Activated CD4-positive, alpha-beta T cell treated with anti-CD3 and anti-CD28 coated beads for 36 hours (primary cell): ENCODE data around the gene KRTAP4-3. TPM values are rescaled to one million over a fixed set of nuclear protein-coding genes. Genes with fewer than 3 reads are reported as not detected.
A peak's percentile ranks its signal among the peaks of the same experiment; 100 is the strongest.
"Not testable (repeated sequence)": the region's sequence is repeated elsewhere in the genome, so short reads cannot be mapped to it uniquely, and the experiment has no call there.

Source experiments
- ATAC-seq: fragments of 200-7000 bp; cut with Tn5 transposase; one replicate; pipeline ENCODE4 v1.10.0; 2021; ENCODE audit warnings: mild to moderate bottlenecking, moderate library complexity
- CTCF ChIA-PET: fragments of 350-600 bp; sonication (Branson Sonifier 250); formaldehyde crosslinking; loops from one replicate; lab custom pipeline; 2021; ENCODE audit warnings: antibody characterized with exemption; lab: Charles Lee
- POLR2A ChIA-PET: fragments of 350-600 bp; sonication (Branson Sonifier 250); formaldehyde crosslinking; loops from one replicate; lab custom pipeline; 2021; ENCODE audit warnings: antibody characterized with exemption, inconsistent platforms; lab: Charles Lee
- DNase-seq: peaks from one replicate; pipeline ENCODE4 v3.0.0-alpha.2; 2020
- H3K27ac Mint-ChIP-seq: one replicate; pipeline ENCODE4 v1.8.0; 2021; ENCODE audit warnings: mixed read lengths
- H3K27me3 Mint-ChIP-seq: one replicate; pipeline ENCODE4 v1.8.0; 2021; ENCODE audit warnings: mixed read lengths
- H3K36me3 Mint-ChIP-seq: one replicate; pipeline ENCODE4 v1.8.0; 2021; ENCODE audit warnings: low read depth, mixed read lengths
- H3K4me1 Mint-ChIP-seq: one replicate; pipeline ENCODE4 v1.8.0; 2021; ENCODE audit warnings: mixed read lengths
- H3K4me3 Mint-ChIP-seq: one replicate; pipeline ENCODE4 v1.8.0; 2021; ENCODE audit warnings: mild to moderate bottlenecking, moderate library complexity, mixed read lengths
- H3K9me3 Mint-ChIP-seq: one replicate; pipeline ENCODE4 v1.8.0; 2021; ENCODE audit warnings: low read depth, mixed read lengths
- intact Hi-C, 2 experiments: fragments of 100-400 bp; cut with DNase I in 1 of 2; cut with micrococcal nuclease in 1 of 2; formaldehyde crosslinking; loops; one replicate each; pipeline versions ENCODE4 v1.14.2 to v1.15.1; 2022 to 2024; cut with DNase I, micrococcal nuclease
- total RNA-seq, 2 experiments: library from RNA; stranded (reverse); gene quantifications; one replicate each; pipeline ENCODE4 v1.2.3, GENCODE V29; 2021

The KRTAP4-3 gene
- total RNA-seq, 2 experiments from 2014 or later: not detected

GRCh38 chr17:41131979-41132378, 36.0 kb downstream of the KRTAP4-3 start:
- Mint-ChIP-seq H3K4me1 (peaks cover 26% of the 10 kb centered on the region), H3K9me3 (no peaks in the 10 kb centered on the region), H3K27ac (no peak overlapping the region), H3K4me3 (no peak overlapping the region), H3K36me3 (no peaks in the 10 kb centered on the region), H3K27me3 (no peaks in the 10 kb centered on the region)
- CTCF ChIA-PET: interaction anchor here (0.7 kb wide), 1 partner anchor 517 kb away, joined by 4 read pairs; no protein-coding TSS in a partner anchor
- DNase-seq (no peak), ATAC-seq (no peak)
- intact Hi-C loops: no loop called here
- POLR2A ChIA-PET: no interaction called here

- DNase-seq (no peak), ATAC-seq (no peak)
- H3K27ac Mint-ChIP-seq: no peak overlapping the region
- no peaks in the 10 kb centered on the region for H3K9me3 Mint-ChIP-seq
- CTCF ChIA-PET: interaction anchor here (0.6 to 0.7 kb wide), 2 partner anchors 163 to 271 kb away, joined by 3 read pairs; no protein-coding TSS in a partner anchor
- no peaks in the 10 kb centered on the region for H3K36me3 Mint-ChIP-seq
- H3K4me3 Mint-ChIP-seq: no peak overlapping the region
- peaks cover 50% of the 10 kb centered on the region for H3K4me1 Mint-ChIP-seq
- intact Hi-C loops: loop anchor here in 1 of 2 experiments (5.0 kb wide), 1 partner anchor 210 kb away; no protein-coding TSS in a partner anchor
- POLR2A ChIA-PET: no interaction called here
- no peaks in the 10 kb centered on the region for H3K27me3 Mint-ChIP-seq
Observed at GRCh38 chr17:41127371-41127770, 40.6 kb downstream of the KRTAP4-3 start.

- ATAC-seq: no peak
- intact Hi-C loops: loop anchor here in 1 of 2 experiments (5.0 kb wide), 1 partner anchor 211 kb away; no protein-coding TSS in a partner anchor
- POLR2A ChIA-PET: no interaction called here
- CTCF ChIA-PET: no interaction called here
- no peak for DNase-seq
- no peak overlapping the region for H3K27ac Mint-ChIP-seq
- H3K36me3 Mint-ChIP-seq: no peaks in the 10 kb centered on the region
- peaks cover 45% of the 10 kb centered on the region for H3K4me1 Mint-ChIP-seq
- H3K27me3 Mint-ChIP-seq: no peaks in the 10 kb centered on the region
- no peaks in the 10 kb centered on the region for H3K9me3 Mint-ChIP-seq
- no peak overlapping the region for H3K4me3 Mint-ChIP-seq
Observed at GRCh38 chr17:41126412-41126811, 41.6 kb downstream of the KRTAP4-3 start.

DNA sequence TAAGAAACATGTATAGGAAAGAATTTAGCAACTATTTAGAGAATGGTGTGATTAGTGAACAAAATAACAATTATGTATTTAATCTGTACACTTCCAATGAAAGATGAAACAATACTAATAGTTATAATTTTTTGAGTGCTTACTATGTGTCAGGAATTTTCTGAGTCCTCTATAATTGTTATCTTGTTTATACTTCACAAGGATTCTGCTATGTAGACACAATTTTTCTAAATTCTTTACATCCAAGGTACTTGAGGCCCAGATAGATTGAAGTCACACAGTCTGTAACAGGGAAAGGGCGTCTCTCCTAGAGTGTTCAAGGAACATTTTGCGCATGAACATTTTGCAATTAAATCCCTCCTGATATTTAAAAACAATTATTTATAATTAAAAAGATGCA, 43.0 kb downstream of the KRTAP4-3 start:
- intact Hi-C loops: loop anchor here in 1 of 2 experiments (5.0 kb wide), 1 partner anchor 212 kb away; no protein-coding TSS in a partner anchor
- Mint-ChIP-seq H3K27me3 (no peaks in the 10 kb centered on the region), H3K4me3 (no peak overlapping the region), H3K27ac (no peak overlapping the region), H3K9me3 (peaks cover 3% of the 10 kb centered on the region), H3K4me1 (peaks cover 48% of the 10 kb centered on the region), H3K36me3 (peaks cover 3% of the 10 kb centered on the region)
- POLR2A ChIA-PET: no interaction called here
- CTCF ChIA-PET: no interaction called here
- ATAC-seq (no peak), DNase-seq (no peak)

DNA sequence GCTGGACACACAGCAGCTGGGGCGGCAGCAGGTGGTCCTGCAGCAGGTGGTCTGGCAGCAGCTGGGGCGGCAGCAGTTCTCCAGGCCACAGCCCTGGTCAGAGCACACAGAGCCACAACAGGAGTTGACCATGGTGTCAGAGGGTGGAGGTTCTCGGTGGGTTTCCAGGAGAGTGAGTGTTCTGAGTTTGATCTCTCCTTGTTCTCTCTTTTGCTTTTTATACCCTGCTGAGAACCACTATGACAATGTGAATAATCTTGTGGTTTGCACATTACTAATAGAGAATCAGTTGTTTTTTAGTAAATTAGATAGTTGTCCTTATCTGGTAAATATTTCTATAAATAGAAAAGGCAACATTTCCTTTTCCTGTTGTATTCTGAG, 44.0 kb downstream of the KRTAP4-3 start, which contains the start of gene KRTAP4-12:
TSS of gene KRTAP4-12 (minus strand) at position 192 of the 381 bp plus-strand sequence. CDS start at position 132, 60 bp downstream.
- POLR2A ChIA-PET, H3K9me3 Mint-ChIP-seq, H3K4me3 Mint-ChIP-seq, intact Hi-C loops, H3K27me3 Mint-ChIP-seq, ATAC-seq, H3K36me3 Mint-ChIP-seq, DNase-seq: not testable (repeated sequence)
- peak within 1 kb of the TSS; percentile 65 for H3K27ac Mint-ChIP-seq
- CTCF ChIA-PET: interaction anchor here (0.6 kb wide), 1 partner anchor 88 kb away, joined by 3 read pairs; no protein-coding TSS in a partner anchor
- peaks cover 51% of the 10 kb centered on the region for H3K4me1 Mint-ChIP-seq

- H3K27me3 Mint-ChIP-seq, DNase-seq, intact Hi-C loops, ATAC-seq, H3K4me3 Mint-ChIP-seq, H3K36me3 Mint-ChIP-seq, H3K9me3 Mint-ChIP-seq, POLR2A ChIA-PET: not testable (repeated sequence)
- CTCF ChIA-PET: interaction anchor here (0.6 kb wide), 1 partner anchor 88 kb away, joined by 3 read pairs; no protein-coding TSS in a partner anchor
- Mint-ChIP-seq H3K4me1 (peaks cover 55% of the 10 kb centered on the region), H3K27ac (peak overlapping the region; percentile 55)
Observed at GRCh38 chr17:41123292-41123990, 44.6 kb downstream of the KRTAP4-3 start.

DNA sequence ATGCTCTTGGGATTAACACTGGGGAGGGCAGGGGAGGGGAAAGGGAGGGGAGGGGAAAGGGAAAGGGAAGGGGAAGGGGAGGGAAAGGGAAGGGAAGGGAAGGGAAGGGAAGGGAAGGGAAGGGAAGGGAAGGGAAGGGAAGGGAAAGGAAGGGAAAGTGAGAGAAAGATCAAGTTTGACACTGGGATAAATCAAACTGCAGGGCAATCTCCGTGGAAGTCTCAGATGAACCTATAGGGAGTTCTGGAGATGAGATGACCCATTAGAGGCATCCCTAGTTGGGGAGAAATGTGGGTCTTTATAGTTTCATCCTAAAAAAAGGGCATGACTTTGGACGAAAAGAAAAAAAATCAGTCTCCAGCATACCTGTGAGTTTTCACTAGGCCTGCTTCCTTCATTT, 46.3 kb downstream of the KRTAP4-3 start:
- ChIA-PET CTCF (interaction anchor here (1.6 kb wide), 1 partner anchor 201 kb away, joined by 3 read pairs; no protein-coding TSS in a partner anchor), POLR2A (no interaction called here)
- Mint-ChIP-seq H3K4me3 (no peak overlapping the region), H3K27me3 (peaks cover 3% of the 10 kb centered on the region), H3K36me3 (peaks cover 3% of the 10 kb centered on the region), H3K27ac (no peak overlapping the region), H3K9me3 (peaks cover 3% of the 10 kb centered on the region), H3K4me1 (peaks cover 55% of the 10 kb centered on the region)
- intact Hi-C loops: no loop called here
- ATAC-seq: no peak
- DNase-seq: no peak

- Mint-ChIP-seq H3K27ac (peak overlapping the region; percentile 89), H3K4me1 (peaks cover 43% of the 10 kb centered on the region), H3K4me3 (peak overlapping the region; percentile 45)
- POLR2A ChIA-PET, intact Hi-C loops, H3K36me3 Mint-ChIP-seq, ATAC-seq, DNase-seq, CTCF ChIA-PET, H3K27me3 Mint-ChIP-seq, H3K9me3 Mint-ChIP-seq: not testable (repeated sequence)
Observed at GRCh38 chr17:41119696-41120690, 48.0 kb downstream of the KRTAP4-3 start.

DNA sequence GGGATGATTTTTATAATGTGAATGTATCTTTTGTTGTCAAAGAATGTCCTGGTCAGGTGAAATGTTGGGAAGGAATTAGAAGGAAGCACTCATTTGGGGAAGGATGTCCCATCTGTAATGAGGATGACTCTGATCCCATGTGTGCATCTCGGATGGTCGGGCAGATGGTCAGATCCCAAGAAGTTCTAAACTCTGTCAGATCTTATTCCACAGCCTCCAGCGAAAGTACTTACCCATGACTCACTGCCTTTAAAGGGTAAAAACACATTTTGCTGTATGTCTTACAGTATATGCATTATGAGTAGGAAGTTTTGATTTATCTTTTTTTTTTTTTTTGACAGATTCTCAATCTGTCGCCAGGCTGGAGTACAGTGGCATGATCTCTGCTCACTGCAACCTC, 49.3 kb downstream of the KRTAP4-3 start:
- ChIA-PET POLR2A (no interaction called here), CTCF (no interaction called here)
- Mint-ChIP-seq H3K27me3 (peaks cover 3% of the 10 kb centered on the region), H3K36me3 (peaks cover 3% of the 10 kb centered on the region), H3K27ac (no peak overlapping the region), H3K9me3 (peaks cover 3% of the 10 kb centered on the region), H3K4me1 (peaks cover 31% of the 10 kb centered on the region), H3K4me3 (no peak overlapping the region)
- ATAC-seq: peak; percentile 39
- intact Hi-C loops: no loop called here
- no peak for DNase-seq

GRCh38 chr17:41117846-41118386, 50.1 kb downstream of the KRTAP4-3 start, which contains the start of gene KRTAP4-11:
Gene KRTAP4-11, minus strand, starts transcription at chr17:41118373. Its CDS starts 58 bp downstream, at chr17:41118315.
- CTCF ChIA-PET, H3K36me3 Mint-ChIP-seq, DNase-seq, intact Hi-C loops, ATAC-seq, POLR2A ChIA-PET, H3K27me3 Mint-ChIP-seq, H3K9me3 Mint-ChIP-seq, H3K4me3 Mint-ChIP-seq, H3K27ac Mint-ChIP-seq: not testable (repeated sequence)
- peaks cover 24% of the 10 kb centered on the region for H3K4me1 Mint-ChIP-seq
